Measurements from ENCODE around the gene SPRR1A. TPM values are rescaled to one million over a fixed set of nuclear protein-coding genes. Genes with fewer than 3 reads are reported as not detected.

The SPRR1A gene
- total RNA-seq, 4 donors from 2014 or later = not detected

DNA sequence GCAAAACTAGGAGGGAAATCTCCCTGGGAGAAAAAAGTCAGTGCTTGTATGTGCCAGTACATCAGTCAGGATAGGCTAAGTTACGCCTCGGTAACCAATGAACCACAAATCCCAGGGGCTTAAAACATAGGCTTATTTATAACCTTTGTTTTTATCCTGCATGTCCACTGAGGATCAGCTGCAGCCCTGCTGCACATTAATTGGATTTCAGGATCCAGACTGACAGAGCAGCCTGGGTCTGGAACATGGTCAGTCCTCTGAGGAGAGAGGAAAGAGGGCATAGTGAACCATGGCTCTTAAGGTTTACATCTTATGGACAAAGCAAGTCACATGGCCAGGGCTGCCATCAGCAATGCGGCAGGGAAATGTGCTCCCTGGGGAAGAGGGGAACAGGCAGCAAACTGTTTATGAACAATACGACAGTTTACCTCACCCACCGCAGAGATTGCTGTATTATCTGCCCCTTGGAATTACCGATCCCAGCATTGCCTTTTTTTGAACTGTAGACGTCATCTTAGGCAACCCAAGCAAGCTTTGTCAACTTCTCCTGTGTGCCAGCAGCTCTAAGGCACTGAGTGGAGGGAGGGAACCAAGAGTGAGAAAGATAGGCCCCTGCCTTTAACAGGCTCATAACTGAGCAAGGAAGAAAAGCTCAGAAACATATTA, 22.5 kb upstream of the SPRR1A start:
- DNase-seq (ENCODE audit: low spot score) (no peak), ATAC-seq (ENCODE audit: low FRiP score) (no peak)
- TF ChIP-seq CTCF (IDR thresholded peaks at IDR 0.05) = no peak

DNA sequence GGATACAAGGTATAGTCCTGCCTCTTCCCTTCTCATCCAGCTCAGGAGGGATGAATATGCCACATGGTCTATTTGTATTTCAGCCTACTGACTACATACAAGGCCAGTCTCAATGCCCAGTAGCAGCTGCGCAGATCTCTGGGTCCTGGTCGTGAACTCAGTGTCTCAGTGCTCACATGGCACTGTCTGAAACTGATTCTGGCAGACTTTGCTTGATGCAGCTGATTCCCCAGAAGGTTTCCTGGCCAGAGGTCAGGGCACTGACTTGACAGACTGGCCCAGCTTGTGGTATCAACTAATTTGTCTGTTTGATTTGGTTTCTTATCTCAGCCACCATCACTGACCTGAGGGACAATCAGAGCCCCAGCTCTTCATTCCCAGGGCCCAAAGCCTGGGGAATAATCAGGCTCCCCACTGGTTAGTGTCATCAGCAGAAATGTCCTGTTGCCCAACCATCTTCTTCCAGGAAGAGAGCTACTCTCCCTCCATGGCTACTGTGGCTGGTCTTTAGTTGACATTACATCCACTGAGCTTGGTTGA, 20.9 kb upstream of the SPRR1A start:
- DNase-seq (ENCODE audit: low spot score) (no peak), ATAC-seq (ENCODE audit: low FRiP score) (no peak)
- no peak for TF ChIP-seq CTCF (IDR thresholded peaks at IDR 0.05)

DNA sequence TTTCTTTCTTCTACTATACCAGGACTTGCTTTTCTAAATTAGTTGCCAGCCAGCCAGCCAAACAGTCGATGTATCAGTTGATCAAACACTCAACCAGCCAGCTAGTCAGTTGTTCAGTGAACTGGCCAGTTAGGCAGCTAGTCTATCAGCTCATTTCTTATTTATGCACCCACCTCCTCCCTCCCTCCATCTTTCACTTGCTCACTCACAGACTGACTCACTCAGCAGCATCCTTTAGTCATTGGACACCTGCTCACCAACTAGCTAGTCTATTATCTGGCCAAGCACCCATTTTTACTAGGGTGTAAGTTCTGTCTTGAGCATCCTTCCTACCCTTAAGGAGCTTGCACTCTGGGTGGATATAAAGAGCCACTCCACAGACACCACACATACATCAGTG, 19.3 kb upstream of the SPRR1A start:
- DNase-seq (ENCODE audit: low spot score) (no peak), ATAC-seq (ENCODE audit: low FRiP score) (no peak)
- TF ChIP-seq CTCF (IDR thresholded peaks at IDR 0.05) = no peak

DNA sequence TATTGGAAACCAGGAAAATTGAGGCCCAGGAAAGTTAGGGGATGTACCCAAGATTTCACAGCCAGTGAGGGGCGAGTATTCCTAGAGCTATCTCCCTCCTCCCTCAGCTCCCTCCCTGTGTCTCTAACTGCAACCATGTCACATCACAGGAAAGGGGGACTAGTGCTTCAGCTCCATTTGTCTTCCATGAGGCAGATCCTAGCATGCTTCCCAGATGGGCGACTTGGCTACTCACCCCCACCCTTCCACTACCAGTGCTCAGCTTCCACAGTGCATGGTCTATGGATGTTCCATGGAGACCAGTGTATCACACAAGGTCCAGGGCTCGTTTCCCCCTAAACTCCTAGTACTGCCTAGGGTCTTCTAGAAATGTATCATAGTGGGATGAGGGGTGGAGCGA, 18.0 kb upstream of the SPRR1A start:
- no peak for TF ChIP-seq CTCF (IDR thresholded peaks at IDR 0.05)
- ATAC-seq (ENCODE audit: low FRiP score) (no peak), DNase-seq (ENCODE audit: low spot score) (no peak)

DNA sequence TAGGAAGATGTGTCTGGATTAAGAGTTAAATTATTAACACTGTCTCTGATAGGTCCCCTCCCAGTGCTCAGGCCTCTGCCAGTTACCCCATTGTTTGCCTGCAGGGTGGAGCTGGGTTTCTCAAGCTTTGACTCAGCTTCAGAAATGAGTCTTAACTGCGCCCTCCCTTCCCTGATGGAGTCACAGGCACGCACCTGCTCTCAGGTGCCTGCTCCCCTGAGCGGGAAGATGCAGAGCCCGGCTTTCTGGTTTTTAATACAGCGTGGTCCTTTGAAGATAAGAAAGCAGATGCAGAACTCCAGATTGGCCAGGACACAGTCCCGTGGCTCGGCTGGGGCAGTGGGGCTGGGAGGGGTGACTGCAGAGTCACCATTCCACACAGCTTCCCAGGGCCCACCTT, 16.7 kb upstream of the SPRR1A start:
- no peak for TF ChIP-seq CTCF (IDR thresholded peaks at IDR 0.05)
- no peak for DNase-seq (ENCODE audit: low spot score)
- ATAC-seq (ENCODE audit: low FRiP score) = no peak

DNA sequence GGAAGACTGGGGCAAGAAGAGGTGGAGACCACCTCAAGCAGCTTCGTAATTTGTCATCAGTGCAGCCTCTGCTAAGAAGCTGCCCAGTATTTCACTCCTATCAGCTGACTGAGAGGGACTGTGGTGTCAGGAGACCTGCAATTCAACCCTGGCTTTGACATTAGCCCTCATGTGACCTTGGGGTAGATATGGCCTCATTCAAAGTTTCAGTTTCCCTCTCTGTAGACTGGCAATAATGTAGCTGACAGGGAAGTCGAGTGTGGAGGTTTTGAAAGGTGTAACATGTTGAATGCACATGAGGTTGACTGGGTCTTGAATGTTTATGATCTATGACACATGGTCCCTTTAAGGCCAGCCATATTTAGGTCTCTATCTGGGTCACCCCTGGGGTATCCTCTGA, 15.6 kb upstream of the SPRR1A start:
- no peak for ATAC-seq (ENCODE audit: low FRiP score)
- TF ChIP-seq CTCF (IDR thresholded peaks at IDR 0.05) = no peak
- no peak for DNase-seq (ENCODE audit: low spot score)

DNA sequence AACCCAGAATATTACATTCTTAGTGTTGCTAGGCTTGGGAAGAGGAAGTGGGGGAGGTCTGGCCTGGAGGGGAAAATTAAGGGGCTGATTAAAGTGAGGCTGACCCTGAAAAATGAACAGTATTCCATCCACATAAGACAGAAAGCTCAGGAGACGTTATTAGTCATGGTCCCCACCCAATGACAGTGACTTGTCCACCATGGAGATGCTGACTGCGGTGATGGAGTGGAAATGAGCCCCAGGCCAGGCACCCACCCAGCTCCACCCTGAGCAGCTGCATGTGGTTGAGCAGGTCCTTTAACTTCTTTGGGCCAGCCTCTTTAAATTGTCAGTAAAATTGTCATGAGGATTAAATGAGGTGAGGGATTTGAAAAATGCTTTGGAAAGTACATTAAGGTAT, 14.8 kb upstream of the SPRR1A start:
- no peak for TF ChIP-seq CTCF (IDR thresholded peaks at IDR 0.05)
- DNase-seq (ENCODE audit: low spot score) (no peak), ATAC-seq (ENCODE audit: low FRiP score) (no peak)

Data from omental fat pad (tissue), 4 donors.